HEK293 (cell line): ENCODE data around the gene ZNF492.

Experiments used
- CTCF ChIA-PET: fragments of 350-600 bp; formaldehyde crosslinking; extraction: SDS; loops from one replicate; lab custom pipeline; 2021; ENCODE audit warnings: antibody characterized with exemption; lab: Yijun Ruan, JAX
- POLR2A ChIA-PET: fragments of 300-600 bp; formaldehyde crosslinking; extraction: SDS; loops from one replicate; lab custom pipeline; 2020; ENCODE audit warnings: antibody characterized with exemption, inconsistent platforms; lab: Yijun Ruan, JAX
- H3K27ac ChIP-seq: fragments of 200-500 bp; sonication (Bioruptor generic); 2 replicates; pipeline ENCODE4 v1.5.1; 2014; ENCODE audit warnings: low read depth, low read length, control low read depth, inconsistent platforms; ENCODE audit errors: extremely low read depth
- H3K36me3 ChIP-seq, 2 experiments: fragments of 200-500 bp in 1 of 2; sonication (Bioruptor generic) in 1 of 2; 1 replicate in 1 of 2; 2 replicates in 1 of 2; pipeline ENCODE4 v1.5.1; 2014 to 2017; ENCODE audit warnings: inconsistent platforms in 2 of 2, low read length in 2 of 2; ENCODE audit not compliant: control insufficient read depth in 2 of 2, insufficient read depth in 1 of 2
- H3K4me1 ChIP-seq: fragments of 200-500 bp; sonication (Bioruptor generic); 2 replicates; pipeline ENCODE4 v1.5.1; 2014; ENCODE audit warnings: mild to moderate bottlenecking, low read length, inconsistent platforms; ENCODE audit not compliant: control insufficient read depth, insufficient read depth
- H3K4me3 ChIP-seq: 2 replicates; pipeline ENCODE4 v1.5.1; 2011; ENCODE audit warnings: low read depth, mild to moderate bottlenecking, control low read depth, low read length, moderate library complexity
- H3K9me3 ChIP-seq: fragments of 200-500 bp; sonication (Bioruptor generic); 2 replicates; pipeline ENCODE4 v1.5.1; 2014; ENCODE audit warnings: low read depth, low read length, inconsistent platforms; ENCODE audit not compliant: control insufficient read depth, insufficient read depth
- FEZF1 ChIP-seq: fragments of 450-650 bp; formaldehyde crosslinking; IDR thresholded peaks from 2 replicates; pipeline ENCODE4 v1.5.1; 2016; ENCODE audit warnings: missing biosample characterization, missing genetic modification characterization
- GLI4 ChIP-seq: fragments of 450-650 bp; formaldehyde crosslinking; IDR thresholded peaks from 2 replicates; pipeline ENCODE4 v1.5.1; 2016; ENCODE audit warnings: missing biosample characterization, missing genetic modification characterization
- INSM2 ChIP-seq: fragments of 450-650 bp; formaldehyde crosslinking; IDR thresholded peaks from 2 replicates; pipeline ENCODE4 v1.5.1; 2016; ENCODE audit warnings: missing biosample characterization, missing genetic modification characterization
- PRDM1 ChIP-seq: fragments of 450-650 bp; formaldehyde crosslinking; IDR thresholded peaks from 2 replicates; pipeline ENCODE4; 2016; ENCODE audit warnings: missing biosample characterization, missing genetic modification characterization
- SCRT2 ChIP-seq: fragments of 450-650 bp; formaldehyde crosslinking; IDR thresholded peaks from 2 replicates; pipeline ENCODE4 v1.5.1; 2016; ENCODE audit warnings: missing biosample characterization, missing genetic modification characterization
- SP2 ChIP-seq: fragments of 450-650 bp; formaldehyde crosslinking; IDR thresholded peaks from 2 replicates; pipeline ENCODE4 v1.5.1; 2016; ENCODE audit warnings: missing biosample characterization, missing genetic modification characterization
- ZBTB1 ChIP-seq: fragments of 450-650 bp; formaldehyde crosslinking; IDR thresholded peaks from 2 replicates; pipeline ENCODE4 v1.5.1; 2016; ENCODE audit warnings: missing biosample characterization, missing genetic modification characterization
- ZEB2 ChIP-seq: fragments of 450-650 bp; formaldehyde crosslinking; IDR thresholded peaks from 2 replicates; pipeline ENCODE4 v1.5.1; 2016; ENCODE audit warnings: missing biosample characterization, missing genetic modification characterization
- ZFP3 ChIP-seq: fragments of 450-650 bp; formaldehyde crosslinking; IDR thresholded peaks from 2 replicates; pipeline ENCODE4 v1.5.1; 2016; ENCODE audit warnings: low read depth, missing biosample characterization, missing genetic modification characterization
- ZNF23 ChIP-seq: fragments of 450-650 bp; formaldehyde crosslinking; IDR thresholded peaks from 2 replicates; pipeline ENCODE4 v1.5.1; 2016; ENCODE audit warnings: missing biosample characterization, missing genetic modification characterization, borderline replicate concordance
- ZNF302 ChIP-seq: fragments of 450-650 bp; formaldehyde crosslinking; IDR thresholded peaks from 2 replicates; pipeline ENCODE4 v1.5.1; 2016; ENCODE audit warnings: missing biosample characterization, missing genetic modification characterization, low read depth
- ZNF394 ChIP-seq: fragments of 450-650 bp; formaldehyde crosslinking; IDR thresholded peaks from 2 replicates; pipeline ENCODE4 v1.5.1; 2016; ENCODE audit warnings: missing biosample characterization, missing genetic modification characterization, mild to moderate bottlenecking, moderate library complexity, borderline replicate concordance
- ZNF423 ChIP-seq: fragments of 450-650 bp; formaldehyde crosslinking; IDR thresholded peaks from 2 replicates; pipeline ENCODE4 v1.5.1; 2016; ENCODE audit warnings: missing biosample characterization, missing genetic modification characterization
- ZNF596 ChIP-seq: fragments of 450-650 bp; IDR thresholded peaks from 2 replicates; pipeline ENCODE4 v1.5.0; 2018; ENCODE audit warnings: missing biosample characterization, mild to moderate bottlenecking, missing genetic modification characterization, moderate library complexity
- ZNF623 ChIP-seq: fragments of 450-650 bp; formaldehyde crosslinking; IDR thresholded peaks from 2 replicates; pipeline ENCODE4 v1.5.1; 2016; ENCODE audit warnings: missing biosample characterization, missing genetic modification characterization
- ZNF645 ChIP-seq: fragments of 450-650 bp; formaldehyde crosslinking; IDR thresholded peaks from 2 replicates; pipeline ENCODE4; 2016; ENCODE audit warnings: missing biosample characterization, missing genetic modification characterization
- ZNF776 ChIP-seq: fragments of 450-650 bp; formaldehyde crosslinking; IDR thresholded peaks from 2 replicates; pipeline ENCODE4 v1.5.0; 2017; ENCODE audit warnings: missing biosample characterization, missing genetic modification characterization, borderline replicate concordance
- ZNF785 ChIP-seq: fragments of 450-650 bp; formaldehyde crosslinking; IDR thresholded peaks from 2 replicates; pipeline ENCODE4 v1.5.1; 2016; ENCODE audit warnings: missing biosample characterization, missing genetic modification characterization
- ZNF837 ChIP-seq: fragments of 450-650 bp; formaldehyde crosslinking; IDR thresholded peaks from 2 replicates; pipeline ENCODE4 v1.5.1; 2016; ENCODE audit warnings: missing biosample characterization, missing genetic modification characterization
- ZSCAN16 ChIP-seq: fragments of 450-650 bp; formaldehyde crosslinking; IDR thresholded peaks from 2 replicates; pipeline ENCODE4 v1.5.1; 2016; ENCODE audit warnings: missing biosample characterization, missing genetic modification characterization
- TF ChIP-seq, protein P1 (sequence below): fragments of 450-650 bp; formaldehyde crosslinking; IDR thresholded peaks from 2 replicates; pipeline ENCODE4 v1.5.1; 2016; ENCODE audit warnings: missing biosample characterization, missing genetic modification characterization
- TF ChIP-seq, protein P2 (sequence below): fragments of 450-650 bp; formaldehyde crosslinking; conservative IDR thresholded peaks from 2 replicates; pipeline ENCODE4 v1.5.1; 2016; ENCODE audit warnings: low read depth, missing biosample characterization, missing genetic modification characterization
- TF ChIP-seq, protein P3 (sequence below): fragments of 450-650 bp; formaldehyde crosslinking; IDR thresholded peaks from 2 replicates; pipeline ENCODE4 v1.5.1; 2017; ENCODE audit warnings: missing biosample characterization, missing genetic modification characterization
- TF ChIP-seq, protein P4 (sequence below): fragments of 450-650 bp; formaldehyde crosslinking; IDR thresholded peaks from 2 replicates; pipeline ENCODE4 v1.5.1; 2016; ENCODE audit warnings: missing biosample characterization, missing genetic modification characterization

The ZNF492 gene

DNA sequence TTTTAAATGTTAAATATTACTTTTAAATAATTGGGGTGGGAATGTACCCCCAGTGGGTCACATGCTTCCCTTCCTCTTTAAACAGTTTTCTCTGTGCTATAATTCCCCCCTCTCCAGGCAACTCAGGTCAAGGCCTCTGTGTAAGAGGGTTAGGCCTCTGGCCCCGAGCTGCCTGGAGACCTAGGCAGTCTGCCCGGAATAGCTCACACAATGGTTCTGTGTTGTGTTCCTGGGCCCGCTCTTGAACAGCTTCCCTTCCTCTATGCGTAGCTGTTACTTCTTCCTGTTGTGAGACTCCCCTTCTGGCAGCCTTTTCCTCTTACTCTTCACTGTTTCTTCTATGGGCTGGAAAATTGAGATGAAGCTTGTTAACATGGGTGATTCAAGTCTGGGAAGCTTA lies 14.8 kb upstream of the ZNF492 start (continued):
- TF ChIP-seq, protein P1, sequence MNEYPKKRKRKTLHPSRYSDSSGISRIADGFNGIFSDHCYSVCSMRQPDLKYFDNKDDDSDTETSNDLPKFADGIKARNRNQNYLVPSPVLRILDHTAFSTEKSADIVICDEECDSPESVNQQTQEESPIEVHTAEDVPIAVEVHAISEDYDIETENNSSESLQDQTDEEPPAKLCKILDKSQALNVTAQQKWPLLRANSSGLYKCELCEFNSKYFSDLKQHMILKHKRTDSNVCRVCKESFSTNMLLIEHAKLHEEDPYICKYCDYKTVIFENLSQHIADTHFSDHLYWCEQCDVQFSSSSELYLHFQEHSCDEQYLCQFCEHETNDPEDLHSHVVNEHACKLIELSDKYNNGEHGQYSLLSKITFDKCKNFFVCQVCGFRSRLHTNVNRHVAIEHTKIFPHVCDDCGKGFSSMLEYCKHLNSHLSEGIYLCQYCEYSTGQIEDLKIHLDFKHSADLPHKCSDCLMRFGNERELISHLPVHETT: no peak
- no peak for TF ChIP-seq ZNF302 (tag by site-specific recombination)
- no peak for TF ChIP-seq SP2 (tag by site-specific recombination)
- no peak for TF ChIP-seq ZNF776
- no peak for TF ChIP-seq SCRT2 (tag by site-specific recombination)
- TF ChIP-seq GLI4: no peak
- no peak for TF ChIP-seq ZBTB1 (tag by site-specific recombination)

GRCh38 chr19:22619932-22620331 lies 14.2 kb upstream of the ZNF492 start:
- H3K36me3 ChIP-seq: no peaks in the 10 kb centered on the region
- POLR2A ChIA-PET: no interaction called here
- no peaks in the 10 kb centered on the region for H3K4me1 ChIP-seq
- CTCF ChIA-PET: no interaction called here
- H3K27ac ChIP-seq: no peak overlapping the region
- TF ChIP-seq ZNF837 (tag by site-specific recombination): no peak
- no peak for TF ChIP-seq ZNF623 (tag by site-specific recombination)
- TF ChIP-seq ZEB2: no peak
- TF ChIP-seq ZSCAN16: no peak
- TF ChIP-seq ZNF23: no peak
- TF ChIP-seq ZNF785: no peak
- TF ChIP-seq ZFP3 (tag by site-specific recombination): no peak
- no peak for TF ChIP-seq ZNF645 (tag by site-specific recombination)
- TF ChIP-seq ZNF596: no peak
- TF ChIP-seq, protein P2, sequence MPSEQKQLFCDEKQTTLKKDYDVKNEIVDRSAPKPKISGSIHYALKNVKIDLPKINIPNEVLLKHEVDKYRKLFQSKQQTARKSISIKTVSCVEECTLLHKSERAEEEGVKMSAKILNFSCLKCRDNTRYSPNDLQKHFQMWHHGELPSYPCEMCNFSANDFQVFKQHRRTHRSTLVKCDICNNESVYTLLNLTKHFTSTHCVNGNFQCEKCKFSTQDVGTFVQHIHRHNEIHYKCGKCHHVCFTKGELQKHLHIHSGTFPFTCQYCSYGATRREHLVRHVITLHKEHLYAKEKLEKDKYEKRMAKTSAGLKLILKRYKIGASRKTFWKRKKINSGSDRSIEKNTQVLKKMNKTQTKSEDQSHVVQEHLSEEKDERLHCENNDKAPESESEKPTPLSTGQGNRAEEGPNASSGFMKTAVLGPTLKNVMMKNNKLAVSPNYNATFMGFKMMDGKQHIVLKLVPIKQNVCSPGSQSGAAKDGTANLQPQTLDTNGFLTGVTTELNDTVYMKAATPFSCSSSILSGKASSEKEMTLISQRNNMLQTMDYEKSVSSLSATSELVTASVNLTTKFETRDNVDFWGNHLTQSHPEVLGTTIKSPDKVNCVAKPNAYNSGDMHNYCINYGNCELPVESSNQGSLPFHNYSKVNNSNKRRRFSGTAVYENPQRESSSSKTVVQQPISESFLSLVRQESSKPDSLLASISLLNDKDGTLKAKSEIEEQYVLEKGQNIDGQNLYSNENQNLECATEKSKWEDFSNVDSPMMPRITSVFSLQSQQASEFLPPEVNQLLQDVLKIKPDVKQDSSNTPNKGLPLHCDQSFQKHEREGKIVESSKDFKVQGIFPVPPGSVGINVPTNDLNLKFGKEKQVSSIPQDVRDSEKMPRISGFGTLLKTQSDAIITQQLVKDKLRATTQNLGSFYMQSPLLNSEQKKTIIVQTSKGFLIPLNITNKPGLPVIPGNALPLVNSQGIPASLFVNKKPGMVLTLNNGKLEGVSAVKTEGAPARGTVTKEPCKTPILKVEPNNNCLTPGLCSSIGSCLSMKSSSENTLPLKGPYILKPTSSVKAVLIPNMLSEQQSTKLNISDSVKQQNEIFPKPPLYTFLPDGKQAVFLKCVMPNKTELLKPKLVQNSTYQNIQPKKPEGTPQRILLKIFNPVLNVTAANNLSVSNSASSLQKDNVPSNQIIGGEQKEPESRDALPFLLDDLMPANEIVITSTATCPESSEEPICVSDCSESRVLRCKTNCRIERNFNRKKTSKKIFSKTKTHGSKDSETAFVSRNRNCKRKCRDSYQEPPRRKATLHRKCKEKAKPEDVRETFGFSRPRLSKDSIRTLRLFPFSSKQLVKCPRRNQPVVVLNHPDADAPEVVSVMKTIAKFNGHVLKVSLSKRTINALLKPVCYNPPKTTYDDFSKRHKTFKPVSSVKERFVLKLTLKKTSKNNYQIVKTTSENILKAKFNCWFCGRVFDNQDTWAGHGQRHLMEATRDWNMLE: no peak
- no peaks in the 10 kb centered on the region for H3K9me3 ChIP-seq
- no peak overlapping the region for H3K4me3 ChIP-seq

GRCh38 chr19:22620401-22620800 lies 13.7 kb upstream of the ZNF492 start:
- CTCF ChIA-PET: no interaction called here
- Histone ChIP-seq H3K36me3 (no peaks in the 10 kb centered on the region), H3K27ac (no peak overlapping the region), H3K4me3 (no peak overlapping the region), H3K4me1 (no peaks in the 10 kb centered on the region), H3K9me3 (no peaks in the 10 kb centered on the region)
- POLR2A ChIA-PET: no interaction called here
- TF ChIP-seq FEZF1 (tag by site-specific recombination): no peak
- TF ChIP-seq, protein P3, sequence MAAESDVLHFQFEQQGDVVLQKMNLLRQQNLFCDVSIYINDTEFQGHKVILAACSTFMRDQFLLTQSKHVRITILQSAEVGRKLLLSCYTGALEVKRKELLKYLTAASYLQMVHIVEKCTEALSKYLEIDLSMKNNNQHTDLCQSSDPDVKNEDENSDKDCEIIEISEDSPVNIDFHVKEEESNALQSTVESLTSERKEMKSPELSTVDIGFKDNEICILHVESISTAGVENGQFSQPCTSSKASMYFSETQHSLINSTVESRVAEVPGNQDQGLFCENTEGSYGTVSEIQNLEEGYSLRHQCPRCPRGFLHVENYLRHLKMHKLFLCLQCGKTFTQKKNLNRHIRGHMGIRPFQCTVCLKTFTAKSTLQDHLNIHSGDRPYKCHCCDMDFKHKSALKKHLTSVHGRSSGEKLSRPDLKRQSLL: no peak
- TF ChIP-seq, protein P4, sequence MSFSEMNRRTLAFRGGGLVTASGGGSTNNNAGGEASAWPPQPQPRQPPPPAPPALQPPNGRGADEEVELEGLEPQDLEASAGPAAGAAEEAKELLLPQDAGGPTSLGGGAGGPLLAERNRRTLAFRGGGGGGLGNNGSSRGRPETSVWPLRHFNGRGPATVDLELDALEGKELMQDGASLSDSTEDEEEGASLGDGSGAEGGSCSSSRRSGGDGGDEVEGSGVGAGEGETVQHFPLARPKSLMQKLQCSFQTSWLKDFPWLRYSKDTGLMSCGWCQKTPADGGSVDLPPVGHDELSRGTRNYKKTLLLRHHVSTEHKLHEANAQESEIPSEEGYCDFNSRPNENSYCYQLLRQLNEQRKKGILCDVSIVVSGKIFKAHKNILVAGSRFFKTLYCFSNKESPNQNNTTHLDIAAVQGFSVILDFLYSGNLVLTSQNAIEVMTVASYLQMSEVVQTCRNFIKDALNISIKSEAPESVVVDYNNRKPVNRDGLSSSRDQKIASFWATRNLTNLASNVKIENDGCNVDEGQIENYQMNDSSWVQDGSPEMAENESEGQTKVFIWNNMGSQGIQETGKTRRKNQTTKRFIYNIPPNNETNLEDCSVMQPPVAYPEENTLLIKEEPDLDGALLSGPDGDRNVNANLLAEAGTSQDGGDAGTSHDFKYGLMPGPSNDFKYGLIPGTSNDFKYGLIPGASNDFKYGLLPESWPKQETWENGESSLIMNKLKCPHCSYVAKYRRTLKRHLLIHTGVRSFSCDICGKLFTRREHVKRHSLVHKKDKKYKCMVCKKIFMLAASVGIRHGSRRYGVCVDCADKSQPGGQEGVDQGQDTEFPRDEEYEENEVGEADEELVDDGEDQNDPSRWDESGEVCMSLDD: no peak
- TF ChIP-seq ZNF394: no peak
- no peak for TF ChIP-seq INSM2 (tag by site-specific recombination)
- TF ChIP-seq ZNF423: no peak
- TF ChIP-seq PRDM1 (tag by site-specific recombination): no peak
